H1 (cell line): ENCODE results near the gene CARD11.

Experiments
- CREB1 ChIP-seq: IDR thresholded peaks from 2 replicates; pipeline ENCODE4 v1.6.1; 2012; ENCODE audit warnings: inconsistent platforms
- CTCF ChIP-seq, 3 experiments: IDR thresholded peaks; 1 replicate in 2 of 3; 2 replicates in 1 of 3; pipeline versions ENCODE4 v1.5.1 to v1.6.1; 2011; ENCODE audit warnings: low read length in 3 of 3, mild to moderate bottlenecking in 3 of 3, inconsistent platforms in 2 of 3, low read depth in 1 of 3, moderate library complexity in 1 of 3; ENCODE audit not compliant: insufficient read depth in 1 of 3; ENCODE audit errors: control extremely low read depth in 1 of 3
- GABPA ChIP-seq: IDR thresholded peaks from 2 replicates; pipeline ENCODE4 v1.6.1; 2011; ENCODE audit warnings: mild to moderate bottlenecking, low read length, moderate library complexity, borderline replicate concordance; ENCODE audit not compliant: insufficient read depth
- JUND ChIP-seq: IDR thresholded peaks from 2 replicates; pipeline ENCODE4 v1.6.1; 2011; ENCODE audit warnings: mild to moderate bottlenecking, improper control_type of control experiment, low read length
- POLR2AphosphoS5 ChIP-seq: IDR thresholded peaks from 2 replicates; pipeline ENCODE4 v1.6.1; 2011; ENCODE audit warnings: low read depth, low read length
- RBBP5 ChIP-seq: IDR thresholded peaks from 2 replicates; pipeline ENCODE4 v1.7.1; 2012; ENCODE audit warnings: low read depth, mild to moderate bottlenecking, inconsistent platforms, low read length, moderate library complexity, borderline replicate concordance
- SP1 ChIP-seq: IDR thresholded peaks from 2 replicates; pipeline ENCODE4 v1.6.1; 2011; ENCODE audit warnings: low read depth, low read length
- SP2 ChIP-seq: IDR thresholded peaks from 2 replicates; pipeline ENCODE4 v1.6.1; 2012; ENCODE audit warnings: mild to moderate bottlenecking, low read length, inconsistent platforms
- TAF7 ChIP-seq: optimal IDR thresholded peaks from 2 replicates; pipeline ENCODE3; 2011; ENCODE audit warnings: low read depth, mild to moderate bottlenecking, inconsistent platforms, low read length, moderate library complexity, borderline replicate concordance

GRCh38 chr7:3080106-3080505 is 36.4 kb upstream of the CARD11 start:
- no peak for TF ChIP-seq JUND
- TF ChIP-seq RBBP5: no peak
- no peak for TF ChIP-seq CTCF (IDR thresholded peaks at IDR 0.05; ENCODE audit: control extremely low read depth in 1 of 3, insufficient read depth in 1 of 3, low read depth in 1 of 3, low read length in 3 of 3)
- TF ChIP-seq SP1: no peak
- TF ChIP-seq CREB1: no peak
- no peak for TF ChIP-seq POLR2AphosphoS5
- no peak for TF ChIP-seq SP2
- TF ChIP-seq TAF7: no peak
- TF ChIP-seq GABPA: no peak
